ENCODE data around the gene TECPR2.

Gene TECPR2

DNA sequence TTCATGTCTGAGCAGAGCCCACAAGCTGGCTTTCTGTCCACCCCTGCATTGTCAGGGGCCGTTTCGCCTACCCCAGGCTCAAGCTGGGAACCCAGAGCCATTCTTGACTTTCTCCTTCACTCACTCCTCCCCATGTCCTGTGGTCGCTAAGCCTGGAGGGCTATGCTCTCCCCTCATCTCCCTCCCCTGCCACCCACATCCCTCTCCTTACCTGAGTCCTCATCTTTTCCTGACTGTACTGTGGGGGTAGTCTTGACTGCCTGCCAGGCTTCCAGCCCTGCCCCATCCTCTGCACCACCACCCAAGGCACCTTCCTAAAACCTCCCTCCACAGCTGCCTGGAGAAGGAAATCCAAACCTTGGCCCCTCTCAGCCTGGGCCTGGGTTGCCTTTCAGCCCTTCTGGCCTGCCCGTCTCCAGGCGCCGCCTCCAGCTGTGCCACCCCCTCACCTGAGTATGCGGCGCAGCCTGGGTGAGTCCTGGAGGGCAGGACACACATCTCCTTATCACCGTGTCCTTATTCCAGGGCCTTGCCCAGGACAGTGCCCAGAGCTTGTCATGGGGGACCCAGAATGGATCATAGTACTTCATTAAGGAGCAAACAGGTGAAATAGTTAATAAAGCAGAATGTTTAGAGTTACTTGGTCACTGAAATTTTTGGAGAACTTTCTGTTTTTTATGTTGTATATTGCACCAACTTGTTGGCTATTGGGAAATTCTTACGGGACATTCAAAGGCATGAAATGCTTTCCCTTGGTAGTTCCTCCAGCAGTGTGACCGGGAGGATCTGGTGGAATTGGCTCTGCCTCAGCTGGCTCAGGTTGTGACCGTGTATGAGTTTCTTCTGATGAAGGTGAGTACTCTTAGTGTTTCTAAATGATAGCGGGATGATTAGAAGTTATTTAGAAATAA, 28.7 kb upstream of the TECPR2 start:
- Histone ChIP-seq H3K9me3 (ENCODE audit: control insufficient read depth, low read length) (no peaks in the 10 kb centered on the region), H2AFZ (no peak overlapping the region), H3K27me3 (ENCODE audit: control insufficient read depth, insufficient read depth, low read length) (no peaks in the 10 kb centered on the region), H3K27ac (no peak overlapping the region), H3K9ac (no peak overlapping the region), H3K4me1 (no peaks in the 10 kb centered on the region), H3K4me2 (ENCODE audit: low read length) (no peak overlapping the region), H3K79me2 (no peaks in the 10 kb centered on the region), H3K4me3 (ENCODE audit: low read depth, low read length) (no peak overlapping the region), H3K36me3 (ENCODE audit: control insufficient read depth, insufficient read depth, low read length) (no peaks in the 10 kb centered on the region)
- TF ChIP-seq, protein P1, sequence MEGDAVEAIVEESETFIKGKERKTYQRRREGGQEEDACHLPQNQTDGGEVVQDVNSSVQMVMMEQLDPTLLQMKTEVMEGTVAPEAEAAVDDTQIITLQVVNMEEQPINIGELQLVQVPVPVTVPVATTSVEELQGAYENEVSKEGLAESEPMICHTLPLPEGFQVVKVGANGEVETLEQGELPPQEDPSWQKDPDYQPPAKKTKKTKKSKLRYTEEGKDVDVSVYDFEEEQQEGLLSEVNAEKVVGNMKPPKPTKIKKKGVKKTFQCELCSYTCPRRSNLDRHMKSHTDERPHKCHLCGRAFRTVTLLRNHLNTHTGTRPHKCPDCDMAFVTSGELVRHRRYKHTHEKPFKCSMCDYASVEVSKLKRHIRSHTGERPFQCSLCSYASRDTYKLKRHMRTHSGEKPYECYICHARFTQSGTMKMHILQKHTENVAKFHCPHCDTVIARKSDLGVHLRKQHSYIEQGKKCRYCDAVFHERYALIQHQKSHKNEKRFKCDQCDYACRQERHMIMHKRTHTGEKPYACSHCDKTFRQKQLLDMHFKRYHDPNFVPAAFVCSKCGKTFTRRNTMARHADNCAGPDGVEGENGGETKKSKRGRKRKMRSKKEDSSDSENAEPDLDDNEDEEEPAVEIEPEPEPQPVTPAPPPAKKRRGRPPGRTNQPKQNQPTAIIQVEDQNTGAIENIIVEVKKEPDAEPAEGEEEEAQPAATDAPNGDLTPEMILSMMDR (IDR thresholded peaks at IDR 0.05): no peak

DNA sequence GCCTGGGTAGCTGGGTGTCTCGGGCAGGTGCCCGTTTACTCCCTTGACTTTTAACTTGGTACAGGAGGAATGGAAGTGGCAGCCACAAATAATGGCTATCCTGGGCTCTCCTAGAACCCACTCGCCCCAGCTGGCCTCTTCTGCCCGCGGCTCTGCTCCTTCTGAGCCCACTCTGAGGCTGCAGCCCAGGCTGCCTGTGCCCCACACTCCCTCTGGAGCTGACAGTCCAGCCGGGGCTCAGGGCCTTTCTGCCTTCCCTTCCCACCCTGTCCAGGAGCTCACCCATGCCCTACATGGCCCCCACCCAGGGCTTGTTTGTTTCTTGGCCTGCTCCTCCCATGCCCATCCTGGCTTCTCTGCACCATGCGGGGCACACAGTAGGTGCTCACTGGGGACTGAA, 27.6 kb upstream of the TECPR2 start:
- H3K4me2 ChIP-seq (ENCODE audit: low read length): no peak overlapping the region
- H3K27me3 ChIP-seq (ENCODE audit: control insufficient read depth, insufficient read depth, low read length): no peaks in the 10 kb centered on the region
- no peak overlapping the region for H3K27ac ChIP-seq
- H2AFZ ChIP-seq: no peak overlapping the region
- no peaks in the 10 kb centered on the region for H3K9me3 ChIP-seq (ENCODE audit: control insufficient read depth, low read length)
- no peak overlapping the region for H3K9ac ChIP-seq
- H3K4me1 ChIP-seq: no peaks in the 10 kb centered on the region
- H3K36me3 ChIP-seq (ENCODE audit: control insufficient read depth, insufficient read depth, low read length): no peaks in the 10 kb centered on the region
- no peak overlapping the region for H3K4me3 ChIP-seq (ENCODE audit: low read depth, low read length)
- TF ChIP-seq, protein P1 (IDR thresholded peaks at IDR 0.05): no peak
- H3K79me2 ChIP-seq: no peaks in the 10 kb centered on the region

- H2AFZ ChIP-seq: no peak overlapping the region
- no peaks in the 10 kb centered on the region for H3K36me3 ChIP-seq (ENCODE audit: control insufficient read depth, insufficient read depth, low read length)
- no peaks in the 10 kb centered on the region for H3K79me2 ChIP-seq
- H3K4me3 ChIP-seq (ENCODE audit: low read depth, low read length): no peak overlapping the region
- no peak overlapping the region for H3K27ac ChIP-seq
- H3K4me2 ChIP-seq (ENCODE audit: low read length): no peak overlapping the region
- TF ChIP-seq, protein P1 (IDR thresholded peaks at IDR 0.05): no peak
- no peak overlapping the region for H3K9ac ChIP-seq
- H3K27me3 ChIP-seq (ENCODE audit: control insufficient read depth, insufficient read depth, low read length): no peaks in the 10 kb centered on the region
- H3K9me3 ChIP-seq (ENCODE audit: control insufficient read depth, low read length): no peaks in the 10 kb centered on the region
- no peaks in the 10 kb centered on the region for H3K4me1 ChIP-seq
Observed at GRCh38 chr14:102338724-102339123, 24.0 kb upstream of the TECPR2 start.

DNA sequence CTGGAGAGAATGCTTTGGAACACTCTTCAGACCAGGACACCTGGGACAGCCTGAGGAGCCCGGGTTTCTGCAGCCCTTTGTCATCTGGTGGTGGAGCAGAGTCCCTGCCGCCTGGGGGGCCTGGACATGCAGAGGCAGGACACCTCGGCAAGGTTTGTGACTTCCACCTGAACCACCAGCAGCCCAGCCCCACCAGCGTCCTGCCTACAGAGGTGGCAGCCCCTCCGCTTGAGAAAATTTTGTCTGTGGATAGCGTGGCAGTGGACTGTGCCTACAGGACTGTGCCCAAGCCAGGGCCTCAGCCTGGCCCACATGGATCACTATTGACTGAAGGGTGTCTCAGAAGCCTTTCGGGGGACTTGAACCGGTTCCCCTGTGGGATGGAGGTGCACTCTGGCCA, 21.2 kb upstream of the TECPR2 start:
- Histone ChIP-seq H3K9me3 (ENCODE audit: control insufficient read depth, low read length) (no peaks in the 10 kb centered on the region), H3K27ac (no peak overlapping the region), H2AFZ (no peak overlapping the region), H3K27me3 (ENCODE audit: control insufficient read depth, insufficient read depth, low read length) (no peaks in the 10 kb centered on the region), H3K4me1 (no peaks in the 10 kb centered on the region), H3K36me3 (ENCODE audit: control insufficient read depth, insufficient read depth, low read length) (no peaks in the 10 kb centered on the region), H3K9ac (no peak overlapping the region), H3K79me2 (no peaks in the 10 kb centered on the region), H3K4me3 (ENCODE audit: low read depth, low read length) (no peak overlapping the region), H3K4me2 (ENCODE audit: low read length) (no peak overlapping the region)
- TF ChIP-seq, protein P1 (IDR thresholded peaks at IDR 0.05): no peak

DNA sequence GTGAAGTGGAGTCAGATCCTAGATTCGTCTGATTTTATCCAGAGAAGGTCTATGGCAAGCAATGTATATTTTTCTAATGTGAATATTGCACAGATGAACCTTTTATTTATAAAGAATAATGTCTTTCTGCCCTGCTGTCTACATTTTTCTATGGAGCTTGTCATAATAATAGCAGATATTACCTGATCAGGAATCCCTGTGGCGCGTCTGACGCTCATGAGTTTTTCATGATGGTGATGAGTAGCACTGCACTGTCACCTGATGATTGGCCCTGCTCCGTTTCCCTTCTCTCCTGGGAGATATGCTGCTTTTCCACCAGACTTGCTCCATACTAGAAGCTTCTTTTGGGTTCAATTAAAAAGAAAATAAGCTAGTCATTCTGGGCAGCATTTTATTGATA, 20.5 kb upstream of the TECPR2 start:
- no peaks in the 10 kb centered on the region for H3K4me1 ChIP-seq
- H3K36me3 ChIP-seq (ENCODE audit: control insufficient read depth, insufficient read depth, low read length): no peaks in the 10 kb centered on the region
- H3K79me2 ChIP-seq: no peaks in the 10 kb centered on the region
- H3K9me3 ChIP-seq (ENCODE audit: control insufficient read depth, low read length): no peaks in the 10 kb centered on the region
- TF ChIP-seq, protein P1 (IDR thresholded peaks at IDR 0.05): no peak
- H2AFZ ChIP-seq: no peak overlapping the region
- no peak overlapping the region for H3K9ac ChIP-seq
- no peak overlapping the region for H3K4me2 ChIP-seq (ENCODE audit: low read length)
- H3K4me3 ChIP-seq (ENCODE audit: low read depth, low read length): no peak overlapping the region
- H3K27me3 ChIP-seq (ENCODE audit: control insufficient read depth, insufficient read depth, low read length): no peaks in the 10 kb centered on the region
- H3K27ac ChIP-seq: no peak overlapping the region
